D341Med (cell line): Measurements from ENCODE around the gene RAB34.

ENCODE experiments used
- DNase-seq: peaks from one replicate; pipeline ENCODE4 v3.0.0; 2012; ENCODE audit warnings: low spot score

Gene RAB34

DNA sequence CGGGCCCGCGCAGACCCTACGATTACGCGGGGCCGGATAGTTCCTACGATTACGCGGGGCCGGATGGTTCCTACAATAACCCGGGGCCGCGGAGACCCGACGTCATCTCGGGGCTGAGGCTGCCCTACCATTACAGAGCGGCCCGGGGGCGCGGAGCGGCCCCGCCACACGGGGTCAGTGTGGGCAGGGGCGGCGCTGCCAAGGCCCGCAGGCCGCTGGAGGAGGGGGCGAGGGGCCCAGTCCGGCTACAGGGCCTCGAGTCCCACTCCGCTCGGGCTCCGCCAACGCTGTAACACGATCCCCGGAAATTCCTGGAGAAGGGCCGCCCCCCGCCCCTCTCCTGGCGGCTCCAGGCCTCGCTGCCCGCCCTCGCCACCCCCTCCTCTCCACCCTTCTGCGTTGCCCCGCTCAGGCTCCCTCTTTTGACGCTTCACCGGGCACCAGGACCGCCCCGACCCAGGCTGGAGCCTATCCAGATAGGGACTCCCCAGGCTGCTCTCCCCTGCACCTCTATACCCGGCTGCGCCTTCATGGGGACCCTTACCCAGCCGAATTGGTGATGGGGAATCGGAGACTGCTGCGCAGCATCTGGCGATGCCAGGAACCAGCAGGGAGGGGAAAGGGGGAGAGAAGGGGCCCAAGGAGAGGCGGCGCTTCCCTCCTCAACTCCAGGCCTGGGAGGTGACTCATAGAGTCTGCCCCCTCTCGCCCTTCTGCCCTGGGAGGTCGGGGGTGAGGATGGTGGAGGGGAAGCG, at the start of gene RAB34:
TSS of gene RAB34 (minus strand) at position 291 of the 755 bp plus-strand sequence. CDS start 602 bp downstream, outside the sequence.
- DNase-seq, result peak; percentile 34

DNA sequence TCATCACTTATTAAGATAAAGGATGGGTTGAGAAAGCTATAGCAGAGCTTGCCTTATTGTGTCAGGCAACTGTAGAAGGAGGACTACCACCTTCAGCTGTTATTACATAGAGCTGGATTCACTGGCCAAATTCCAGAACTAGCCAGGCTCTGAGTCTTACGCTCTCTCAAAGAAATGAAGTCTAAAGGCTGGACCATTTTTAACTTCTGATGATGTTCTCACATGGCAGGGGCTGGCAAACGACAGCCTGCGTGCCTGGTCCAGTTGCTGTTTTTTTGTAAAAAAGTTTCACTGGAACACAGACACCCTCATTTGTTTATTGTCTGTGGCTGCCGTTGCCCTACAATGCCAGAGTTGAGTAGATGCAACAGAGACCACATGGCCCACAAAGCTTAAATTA, 47.4 kb upstream of the RAB34 start:
- DNase-seq, result no peak

GRCh38 chr17:28763804-28764266, 46.2 kb upstream of the RAB34 start:
- peak; percentile 82 for DNase-seq

- no peak for DNase-seq
These were observed 45.6 kb upstream of the RAB34 start for GRCh38 chr17:28763137-28763799.

- no peak for DNase-seq
These were observed 43.2 kb upstream of the RAB34 start for GRCh38 chr17:28760601-28761562.

DNA sequence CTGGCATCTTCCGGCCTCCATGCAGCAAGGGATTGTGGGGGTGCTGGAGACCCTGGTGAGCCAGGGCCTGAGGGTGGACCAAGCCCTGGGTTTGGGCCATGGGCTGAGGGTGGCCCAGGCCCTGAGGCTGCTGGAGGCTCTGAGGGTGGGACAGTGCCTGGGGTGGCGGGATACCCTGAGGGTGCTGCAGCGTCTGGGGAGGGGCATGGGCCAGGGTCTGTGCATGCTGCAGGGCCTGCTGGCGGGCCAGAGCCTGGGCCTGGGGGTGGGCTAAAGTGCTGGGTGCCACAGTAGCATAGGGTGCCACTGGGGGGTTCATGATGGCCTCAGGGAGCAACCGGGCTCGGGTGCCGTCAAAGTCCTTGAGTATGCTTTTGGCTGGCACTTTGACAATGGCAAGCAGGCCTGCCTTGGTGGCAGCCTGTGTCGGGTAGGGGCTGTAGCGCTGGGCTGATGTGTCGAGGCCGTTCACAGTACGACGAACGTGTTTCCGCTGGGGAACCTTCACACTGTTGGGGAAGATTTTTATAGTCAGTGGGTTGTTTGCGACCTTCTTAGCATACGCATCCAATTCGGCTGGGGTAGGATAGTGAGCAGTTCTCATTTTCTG, 41.7 kb upstream of the RAB34 start:
- DNase-seq, result no peak

GRCh38 chr17:28758411-28759121, 40.9 kb upstream of the RAB34 start:
- DNase-seq, result no peak

DNA sequence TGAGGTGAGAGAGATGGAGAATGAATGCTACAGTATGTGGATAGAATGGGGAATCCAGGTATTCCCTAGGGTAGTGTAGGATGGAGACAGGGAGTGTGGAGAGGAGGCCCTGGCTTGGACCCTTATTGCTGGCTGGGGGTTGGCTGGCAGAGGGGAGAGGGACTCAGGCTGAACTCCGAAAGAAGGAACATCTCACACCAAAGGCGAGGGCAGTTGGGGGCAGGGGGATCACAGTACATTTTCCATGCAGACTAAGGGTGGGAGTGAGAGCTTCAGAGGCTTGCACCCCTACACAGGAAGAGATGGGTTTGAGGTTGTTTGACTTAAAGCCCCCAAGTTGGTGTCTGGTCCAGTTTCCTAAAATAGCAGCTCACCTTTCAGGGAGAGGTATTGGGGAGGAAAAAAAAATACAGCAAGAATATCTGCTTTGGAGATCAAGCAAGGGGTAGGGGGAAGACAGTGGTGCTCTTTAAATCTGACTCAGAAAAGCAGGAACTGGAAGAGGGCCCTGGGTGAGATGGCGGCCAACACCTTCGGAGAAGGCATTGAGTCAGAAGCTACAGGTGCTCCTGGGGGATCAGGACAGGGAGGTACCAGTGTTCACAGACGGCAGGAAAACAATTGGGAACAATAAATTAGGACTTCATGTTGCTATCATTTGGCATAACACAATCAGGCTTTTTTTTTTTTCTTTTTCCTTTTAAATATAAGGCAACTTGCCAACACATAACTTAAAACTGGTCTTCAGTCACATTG, 38.6 kb upstream of the RAB34 start:
- no peak for DNase-seq

- DNase-seq, result no peak
These were observed 37.8 kb upstream of the RAB34 start for GRCh38 chr17:28755486-28755885.

GRCh38 chr17:28751600-28752366, 34.1 kb upstream of the RAB34 start:
- DNase-seq, result no peak

GRCh38 chr17:28750178-28751047, 32.7 kb upstream of the RAB34 start:
- DNase-seq, result peak; percentile 93

DNA sequence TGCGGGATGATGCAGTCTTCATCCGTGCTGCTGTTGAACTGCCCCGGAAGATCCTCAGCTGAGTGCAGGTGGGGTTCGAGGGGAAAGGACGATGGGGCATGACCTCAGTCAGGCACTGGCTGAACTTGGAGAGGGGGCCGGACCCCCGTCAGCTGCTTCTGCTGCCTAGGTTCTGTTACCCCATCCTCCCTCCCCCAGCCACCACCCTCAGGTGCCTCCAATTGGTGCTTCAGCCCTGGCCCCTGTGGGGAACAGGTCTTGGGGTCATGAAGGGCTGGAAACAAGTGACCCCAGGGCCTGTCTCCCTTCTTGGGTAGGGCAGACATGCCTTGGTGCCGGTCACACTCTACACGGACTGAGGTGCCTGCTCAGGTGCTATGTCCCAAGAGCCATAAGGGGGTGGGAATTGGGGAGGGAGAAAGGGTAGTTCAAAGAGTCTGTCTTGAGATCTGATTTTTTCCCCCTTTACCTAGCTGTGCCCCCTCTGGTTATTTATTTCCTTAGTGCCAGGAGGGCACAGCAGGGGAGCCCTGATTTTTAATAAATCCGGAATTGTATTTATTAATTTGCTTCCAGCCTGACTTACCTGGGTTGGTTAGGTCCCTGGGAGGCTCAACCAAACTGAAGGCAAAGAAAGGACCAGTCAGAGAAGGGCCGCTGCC, 32.0 kb upstream of the RAB34 start:
- DNase-seq, result no peak

GRCh38 chr17:28748852-28749515, 31.3 kb upstream of the RAB34 start:
- DNase-seq, result no peak

- no peak for DNase-seq
These were observed 30.4 kb upstream of the RAB34 start for GRCh38 chr17:28747801-28748750.

DNA sequence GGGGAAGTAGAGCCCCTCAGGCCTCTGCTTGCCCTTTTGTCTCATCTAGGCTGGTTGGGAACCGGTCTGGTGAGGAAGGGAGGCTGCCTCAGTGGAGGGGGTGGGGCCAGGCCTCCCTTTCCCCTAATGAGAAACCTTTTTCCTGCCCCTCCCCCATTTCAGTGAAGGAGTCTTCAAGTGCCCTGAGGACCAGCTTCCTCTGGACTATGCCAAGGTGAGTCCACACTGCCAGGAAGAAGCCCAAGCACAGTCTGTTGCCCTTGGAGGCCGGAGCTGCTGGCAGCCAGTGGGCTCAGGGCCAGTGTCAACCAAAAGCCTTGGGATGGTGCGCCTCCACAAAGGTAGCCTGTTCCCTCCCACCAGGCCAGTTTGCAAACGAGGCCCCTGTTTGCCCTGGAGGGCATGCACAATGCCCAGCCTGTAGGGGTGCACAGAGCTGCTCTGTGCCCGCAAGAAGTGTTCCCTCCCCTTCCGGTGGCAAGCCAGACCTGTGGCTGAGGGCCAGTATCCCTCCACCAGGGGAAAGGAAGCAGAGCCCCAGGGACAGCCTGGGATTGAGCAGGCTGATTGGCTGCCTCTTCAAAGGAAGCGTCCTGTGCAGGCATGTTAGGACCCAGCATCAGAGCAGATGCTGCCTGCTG, 29.5 kb upstream of the RAB34 start:
- DNase-seq, result peak; percentile 20

DNA sequence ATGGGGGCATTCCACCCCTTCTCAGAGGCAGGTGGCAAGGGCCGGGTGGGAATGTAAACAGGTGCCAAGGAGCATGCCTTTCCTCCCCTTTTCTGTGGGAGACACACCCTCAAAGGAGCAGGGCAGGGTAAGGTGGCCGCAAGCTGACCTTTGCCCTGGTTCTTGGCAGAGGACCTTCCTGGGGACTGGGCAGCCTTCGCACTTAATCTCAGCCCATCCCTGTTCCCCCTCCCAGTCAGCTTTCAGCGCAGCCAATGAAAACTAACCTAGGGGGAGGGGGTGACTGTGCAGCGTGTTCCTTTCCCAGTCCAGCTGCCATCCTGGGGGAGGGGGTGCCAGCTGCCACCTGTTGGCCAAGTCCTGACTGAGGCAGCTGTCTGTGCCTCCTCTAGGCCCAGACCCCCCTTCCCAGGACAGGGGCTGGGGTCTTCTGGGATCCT, 29.0 kb upstream of the RAB34 start:
- peak; percentile 80 for DNase-seq
